ENCODE data around the gene MAP3K13.

DNA sequence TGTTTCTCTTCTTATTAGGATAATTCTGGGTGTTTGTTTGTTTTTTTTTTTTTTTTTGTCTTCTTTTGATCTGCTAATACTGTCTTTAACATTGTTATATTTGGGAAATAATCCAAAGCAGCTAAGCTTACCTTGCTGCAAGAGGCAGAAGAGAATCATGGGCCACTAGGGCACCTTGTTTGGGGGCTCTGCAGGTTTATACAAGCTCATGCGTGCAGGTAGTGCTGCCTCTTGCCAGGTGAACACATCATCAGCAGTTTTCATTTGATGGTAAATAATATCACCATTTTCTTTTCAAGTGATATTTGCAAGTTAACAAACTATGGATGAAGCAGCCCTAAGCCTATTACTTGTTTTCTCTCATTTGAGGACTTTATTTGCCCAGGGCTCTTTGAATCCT, 37.9 kb downstream of the MAP3K13 start:
- TF ChIP-seq, protein P1, sequence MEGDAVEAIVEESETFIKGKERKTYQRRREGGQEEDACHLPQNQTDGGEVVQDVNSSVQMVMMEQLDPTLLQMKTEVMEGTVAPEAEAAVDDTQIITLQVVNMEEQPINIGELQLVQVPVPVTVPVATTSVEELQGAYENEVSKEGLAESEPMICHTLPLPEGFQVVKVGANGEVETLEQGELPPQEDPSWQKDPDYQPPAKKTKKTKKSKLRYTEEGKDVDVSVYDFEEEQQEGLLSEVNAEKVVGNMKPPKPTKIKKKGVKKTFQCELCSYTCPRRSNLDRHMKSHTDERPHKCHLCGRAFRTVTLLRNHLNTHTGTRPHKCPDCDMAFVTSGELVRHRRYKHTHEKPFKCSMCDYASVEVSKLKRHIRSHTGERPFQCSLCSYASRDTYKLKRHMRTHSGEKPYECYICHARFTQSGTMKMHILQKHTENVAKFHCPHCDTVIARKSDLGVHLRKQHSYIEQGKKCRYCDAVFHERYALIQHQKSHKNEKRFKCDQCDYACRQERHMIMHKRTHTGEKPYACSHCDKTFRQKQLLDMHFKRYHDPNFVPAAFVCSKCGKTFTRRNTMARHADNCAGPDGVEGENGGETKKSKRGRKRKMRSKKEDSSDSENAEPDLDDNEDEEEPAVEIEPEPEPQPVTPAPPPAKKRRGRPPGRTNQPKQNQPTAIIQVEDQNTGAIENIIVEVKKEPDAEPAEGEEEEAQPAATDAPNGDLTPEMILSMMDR (IDR thresholded peaks at IDR 0.05): no peak
- no peak for TF ChIP-seq POLR2A (IDR thresholded peaks at IDR 0.05)
- no peak for TF ChIP-seq EP300 (IDR thresholded peaks at IDR 0.05)

Measured in ovary (tissue), 3 donors.